AG10803 (cell line): Measurements from ENCODE around the gene ZNF652.

Experiments
- DNase-seq: peaks from one replicate; pipeline ENCODE4 v3.0.0; 2010; ENCODE audit warnings: low read depth
- H3K4me3 ChIP-seq: 2 replicates; pipeline ENCODE4 v1.5.1; 2011; ENCODE audit warnings: mild to moderate bottlenecking, low read length, control low read depth
- TF ChIP-seq, protein P1 (sequence below): conservative IDR thresholded peaks from 2 replicates; pipeline ENCODE4 v1.5.1; 2011; ENCODE audit warnings: mild to moderate bottlenecking, low read length, control low read depth, inconsistent platforms

The ZNF652 gene

DNA sequence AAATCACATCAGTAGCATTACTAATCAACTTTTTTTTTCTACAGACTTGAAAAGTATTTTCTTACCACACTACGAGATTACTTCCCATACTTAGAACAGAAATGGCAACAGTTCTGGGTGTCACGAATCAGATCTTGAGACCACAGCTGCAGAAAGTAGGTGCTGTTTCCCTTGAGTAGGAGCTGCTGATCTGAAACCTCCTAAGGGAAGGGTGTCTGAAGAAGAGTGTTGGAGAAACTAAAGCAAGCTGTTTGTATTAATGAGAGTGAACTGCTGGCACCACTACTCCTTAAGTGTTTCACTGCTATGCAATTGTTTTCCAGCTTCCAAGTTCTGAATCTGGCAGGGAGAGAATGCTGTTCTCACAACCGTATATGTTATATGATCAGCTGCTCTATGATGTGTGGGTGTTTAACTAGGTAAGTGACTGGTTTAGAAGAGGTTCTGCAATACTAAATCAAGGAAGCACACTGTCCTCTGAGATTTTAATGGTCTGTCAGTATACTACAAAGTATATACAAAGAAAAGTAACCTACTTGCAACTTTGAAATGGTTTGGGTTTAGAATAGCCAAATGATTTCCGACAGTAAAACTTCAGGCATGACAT, 3.3 kb downstream of the ZNF652 start:
- DNase-seq = no peak
- H3K4me3 ChIP-seq = no peak overlapping the region
- TF ChIP-seq, protein P1, sequence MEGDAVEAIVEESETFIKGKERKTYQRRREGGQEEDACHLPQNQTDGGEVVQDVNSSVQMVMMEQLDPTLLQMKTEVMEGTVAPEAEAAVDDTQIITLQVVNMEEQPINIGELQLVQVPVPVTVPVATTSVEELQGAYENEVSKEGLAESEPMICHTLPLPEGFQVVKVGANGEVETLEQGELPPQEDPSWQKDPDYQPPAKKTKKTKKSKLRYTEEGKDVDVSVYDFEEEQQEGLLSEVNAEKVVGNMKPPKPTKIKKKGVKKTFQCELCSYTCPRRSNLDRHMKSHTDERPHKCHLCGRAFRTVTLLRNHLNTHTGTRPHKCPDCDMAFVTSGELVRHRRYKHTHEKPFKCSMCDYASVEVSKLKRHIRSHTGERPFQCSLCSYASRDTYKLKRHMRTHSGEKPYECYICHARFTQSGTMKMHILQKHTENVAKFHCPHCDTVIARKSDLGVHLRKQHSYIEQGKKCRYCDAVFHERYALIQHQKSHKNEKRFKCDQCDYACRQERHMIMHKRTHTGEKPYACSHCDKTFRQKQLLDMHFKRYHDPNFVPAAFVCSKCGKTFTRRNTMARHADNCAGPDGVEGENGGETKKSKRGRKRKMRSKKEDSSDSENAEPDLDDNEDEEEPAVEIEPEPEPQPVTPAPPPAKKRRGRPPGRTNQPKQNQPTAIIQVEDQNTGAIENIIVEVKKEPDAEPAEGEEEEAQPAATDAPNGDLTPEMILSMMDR = no peak

DNA sequence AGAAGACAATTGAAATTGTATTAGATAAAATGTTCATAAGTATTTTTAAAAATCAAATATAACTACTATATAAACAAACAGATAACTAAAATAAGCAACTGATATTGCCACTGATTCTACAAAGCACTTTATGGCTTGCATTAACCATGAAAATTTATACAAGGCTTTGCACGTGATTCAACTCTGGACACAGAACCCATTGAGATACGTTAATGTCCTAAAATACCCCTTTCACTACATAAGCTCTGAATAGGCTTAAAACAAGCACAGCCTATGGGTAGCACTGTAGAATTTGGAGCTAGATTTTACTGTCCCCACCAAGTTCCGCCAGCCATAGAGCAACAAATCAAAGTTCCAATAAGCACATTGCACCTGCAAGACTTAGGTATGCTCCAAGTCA, 4.5 kb downstream of the ZNF652 start:
- TF ChIP-seq, protein P1 = no peak
- no peak overlapping the region for H3K4me3 ChIP-seq
- no peak for DNase-seq

DNA sequence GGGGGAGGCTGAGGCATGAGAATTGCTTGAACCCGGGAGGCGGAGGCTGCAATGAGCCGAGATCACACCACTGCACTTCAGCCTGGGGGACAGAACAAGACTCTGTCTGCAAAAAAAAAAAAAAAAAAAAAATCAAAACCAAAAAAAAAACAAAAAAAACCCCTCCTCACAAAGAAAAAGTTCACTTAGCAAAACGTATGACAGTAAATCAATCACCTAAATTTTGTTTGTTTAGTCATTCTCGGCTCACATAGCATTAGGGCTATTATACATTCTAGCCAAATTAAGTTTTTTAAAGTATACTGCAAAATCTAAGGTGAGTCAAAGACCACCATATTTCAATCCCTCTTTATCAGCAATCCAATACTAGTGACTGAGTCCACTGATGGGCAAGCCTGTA, 5.7 kb downstream of the ZNF652 start:
- no peak overlapping the region for H3K4me3 ChIP-seq
- TF ChIP-seq, protein P1 = no peak
- no peak for DNase-seq

DNA sequence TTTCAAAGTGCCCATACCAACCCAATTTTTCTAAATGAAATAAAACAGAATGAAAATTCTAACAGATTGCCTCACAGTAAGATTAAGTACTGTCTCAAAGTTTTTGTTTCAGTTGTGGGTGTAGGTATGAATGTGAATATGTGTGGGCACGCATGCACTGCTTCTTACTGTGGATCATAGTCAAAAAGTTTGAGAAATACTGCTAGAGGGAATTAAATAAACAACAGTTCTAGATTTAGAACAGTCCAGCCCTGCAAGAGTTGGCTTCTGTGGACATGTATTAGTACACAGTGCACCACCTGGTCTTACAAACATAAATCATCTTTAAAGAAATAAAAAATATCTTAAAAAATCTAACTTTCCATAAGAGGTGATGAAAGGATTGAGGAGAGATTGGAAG, 8.4 kb downstream of the ZNF652 start:
- DNase-seq = no peak
- TF ChIP-seq, protein P1 = no peak

DNA sequence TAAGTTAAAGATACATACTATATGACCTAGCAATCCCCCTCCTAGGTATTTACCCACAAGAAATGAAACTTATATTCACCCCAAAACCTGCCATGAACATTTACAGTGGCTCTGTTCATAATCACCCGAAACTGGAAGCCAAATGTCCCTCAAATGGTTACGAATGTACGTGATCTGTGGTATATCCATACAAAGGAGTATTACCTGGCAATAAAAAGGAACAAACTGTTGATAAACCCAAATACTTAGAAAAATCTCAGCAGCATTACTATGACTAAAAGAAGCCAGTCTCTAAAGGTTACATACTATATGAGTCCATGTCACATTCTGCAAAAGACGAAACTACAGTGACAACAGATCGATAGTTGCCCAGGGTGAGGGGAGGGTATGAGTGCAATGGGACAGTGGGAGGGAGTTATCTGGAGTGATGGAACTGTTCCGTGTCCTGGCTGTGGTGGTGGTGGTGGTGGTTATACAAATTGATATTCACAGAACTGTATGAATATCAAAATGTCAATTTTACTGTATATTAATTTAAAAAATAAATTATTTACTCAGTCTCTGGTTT, 9.4 kb downstream of the ZNF652 start:
- TF ChIP-seq, protein P1 = no peak
- DNase-seq = no peak
- no peak overlapping the region for H3K4me3 ChIP-seq

More for the DNA sequence above, 8.4 kb downstream of the ZNF652 start:
- H3K4me3 ChIP-seq = no peak overlapping the region

DNA sequence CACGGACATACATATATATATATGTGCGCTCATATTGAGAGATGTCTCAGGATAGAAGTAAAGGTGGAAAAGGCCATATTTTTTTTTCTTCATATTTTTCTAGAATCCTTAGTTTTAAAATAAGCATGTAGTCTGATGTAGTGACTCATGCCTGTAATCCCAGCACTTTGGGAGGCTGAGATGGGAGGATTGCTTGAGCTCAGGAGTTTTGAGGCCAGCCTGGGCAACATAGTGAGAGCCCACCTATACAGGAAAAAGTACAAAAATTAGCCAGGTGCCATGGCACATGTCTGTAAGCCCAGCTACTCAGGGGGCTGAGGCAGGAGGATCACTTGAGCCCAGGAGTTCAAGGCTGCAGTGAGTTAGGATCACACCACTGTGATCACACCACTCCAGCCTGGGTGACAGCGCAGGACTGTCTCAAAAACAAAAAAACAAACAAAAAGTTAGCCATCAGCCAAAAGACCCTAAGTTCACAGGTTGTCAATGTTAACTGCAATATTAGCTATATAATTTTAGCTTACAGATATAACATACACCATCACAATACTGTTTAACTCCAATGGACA, 10.4 kb downstream of the ZNF652 start:
- DNase-seq = no peak
- TF ChIP-seq, protein P1 = no peak
- H3K4me3 ChIP-seq = no peak overlapping the region

DNA sequence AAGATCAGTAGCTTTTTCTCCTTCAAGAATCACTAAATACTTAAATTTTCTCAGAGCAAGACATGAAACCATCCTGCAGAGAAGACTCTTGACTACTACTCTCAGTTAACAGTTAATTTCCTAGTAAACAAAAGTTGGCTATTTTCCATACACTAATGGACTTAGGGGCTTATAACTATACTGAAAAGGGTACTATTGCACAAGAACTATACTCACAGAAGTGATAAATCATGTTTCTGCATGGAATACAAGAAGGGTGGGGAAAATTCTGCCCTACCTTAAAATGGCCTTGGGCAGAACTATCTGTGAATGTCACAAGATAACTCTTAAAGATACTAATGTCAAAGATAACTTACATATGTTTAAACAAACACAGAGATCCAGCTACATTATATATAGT, 12.5 kb downstream of the ZNF652 start:
- H3K4me3 ChIP-seq = no peak overlapping the region
- DNase-seq = no peak
- TF ChIP-seq, protein P1 = no peak
